HEK293 (cell line): ENCODE results near the gene LRP3.

Source experiments
- FEZF1 ChIP-seq: fragments of 450-650 bp; formaldehyde crosslinking; IDR thresholded peaks from 2 replicates; pipeline ENCODE4 v1.5.1; 2016; ENCODE audit warnings: missing biosample characterization, missing genetic modification characterization
- KLF8 ChIP-seq: fragments of 450-650 bp; formaldehyde crosslinking; IDR thresholded peaks from 2 replicates; pipeline ENCODE4 v1.5.1; 2016; ENCODE audit warnings: missing biosample characterization, missing genetic modification characterization
- PRDM1 ChIP-seq: fragments of 450-650 bp; formaldehyde crosslinking; IDR thresholded peaks from 2 replicates; pipeline ENCODE4; 2016; ENCODE audit warnings: missing biosample characterization, missing genetic modification characterization
- REPIN1 ChIP-seq: fragments of 450-650 bp; formaldehyde crosslinking; IDR thresholded peaks from 2 replicates; pipeline ENCODE4 v1.5.1; 2017; ENCODE audit warnings: missing biosample characterization, missing genetic modification characterization, low read depth
- SP7 ChIP-seq: fragments of 450-650 bp; formaldehyde crosslinking; IDR thresholded peaks from 2 replicates; pipeline ENCODE4 v1.5.1; 2016; ENCODE audit warnings: missing biosample characterization, missing genetic modification characterization
- WT1 ChIP-seq: fragments of 450-650 bp; formaldehyde crosslinking; IDR thresholded peaks from 2 replicates; pipeline ENCODE4 v1.5.1; 2016; ENCODE audit warnings: missing biosample characterization, missing genetic modification characterization
- ZEB2 ChIP-seq: fragments of 450-650 bp; formaldehyde crosslinking; IDR thresholded peaks from 2 replicates; pipeline ENCODE4 v1.5.1; 2016; ENCODE audit warnings: missing biosample characterization, missing genetic modification characterization
- ZFHX2 ChIP-seq: fragments of 450-650 bp; formaldehyde crosslinking; conservative IDR thresholded peaks from 2 replicates; pipeline ENCODE4 v1.5.1; 2016; ENCODE audit warnings: missing biosample characterization, missing genetic modification characterization
- ZFP69B ChIP-seq: fragments of 450-650 bp; formaldehyde crosslinking; IDR thresholded peaks from 2 replicates; pipeline ENCODE4 v1.5.1; 2016; ENCODE audit warnings: missing biosample characterization, missing genetic modification characterization
- ZNF169 ChIP-seq: fragments of 450-650 bp; formaldehyde crosslinking; IDR thresholded peaks from 2 replicates; pipeline ENCODE4 v1.5.1; 2016; ENCODE audit warnings: missing biosample characterization, missing genetic modification characterization
- ZNF19 ChIP-seq: fragments of 450-650 bp; formaldehyde crosslinking; IDR thresholded peaks from 2 replicates; pipeline ENCODE4; 2016; ENCODE audit warnings: missing biosample characterization, missing genetic modification characterization, low read depth
- ZNF214 ChIP-seq: fragments of 450-650 bp; formaldehyde crosslinking; IDR thresholded peaks from 2 replicates; pipeline ENCODE4 v1.5.1; 2017; ENCODE audit warnings: missing biosample characterization, mild to moderate bottlenecking, missing genetic modification characterization, borderline replicate concordance
- ZNF24 ChIP-seq: fragments of 450-650 bp; formaldehyde crosslinking; IDR thresholded peaks from 2 replicates; pipeline ENCODE4 v1.5.1; 2016; ENCODE audit warnings: missing biosample characterization, missing genetic modification characterization
- ZNF274 ChIP-seq, 2 experiments: fragments of 200-500 bp in 1 of 2; fragments of 450-650 bp in 1 of 2; sonication (Bioruptor generic) in 1 of 2; formaldehyde crosslinking in 1 of 2; IDR thresholded peaks; 2 replicates each; pipeline versions ENCODE4 v1.5.1 to v1.6.1; 2014 to 2016; ENCODE audit warnings: borderline replicate concordance in 1 of 2, inconsistent platforms in 1 of 2, low read length in 1 of 2, missing biosample characterization in 1 of 2, missing genetic modification characterization in 1 of 2
- ZNF514 ChIP-seq: fragments of 450-650 bp; formaldehyde crosslinking; IDR thresholded peaks from 2 replicates; pipeline ENCODE4 v1.5.1; 2016; ENCODE audit warnings: missing biosample characterization, missing genetic modification characterization
- ZNF600 ChIP-seq: fragments of 450-650 bp; formaldehyde crosslinking; IDR thresholded peaks from 2 replicates; pipeline ENCODE4 v1.5.1; 2016; ENCODE audit warnings: missing biosample characterization, missing genetic modification characterization
- ZNF707 ChIP-seq: fragments of 450-650 bp; formaldehyde crosslinking; IDR thresholded peaks from 2 replicates; pipeline ENCODE4 v1.5.1; 2016; ENCODE audit warnings: missing biosample characterization, missing genetic modification characterization
- ZNF747 ChIP-seq: fragments of 450-650 bp; formaldehyde crosslinking; IDR thresholded peaks from 2 replicates; pipeline ENCODE4 v1.5.1; 2016; ENCODE audit warnings: missing biosample characterization, missing genetic modification characterization
- ZSCAN16 ChIP-seq: fragments of 450-650 bp; formaldehyde crosslinking; IDR thresholded peaks from 2 replicates; pipeline ENCODE4 v1.5.1; 2016; ENCODE audit warnings: missing biosample characterization, missing genetic modification characterization
- TF ChIP-seq, protein P1 (sequence below): fragments of 450-650 bp; formaldehyde crosslinking; IDR thresholded peaks from 2 replicates; pipeline ENCODE4 v1.5.1; 2016; ENCODE audit warnings: missing biosample characterization, missing genetic modification characterization
- TF ChIP-seq, protein P2 (sequence below): IDR thresholded peaks from 2 replicates; pipeline ENCODE4 v1.6.1; 2011; ENCODE audit warnings: mild to moderate bottlenecking, low read depth, low read length, borderline replicate concordance
- TF ChIP-seq, protein P3 (sequence below): fragments of 450-650 bp; formaldehyde crosslinking; IDR thresholded peaks from 2 replicates; pipeline ENCODE4 v1.5.1; 2017; ENCODE audit warnings: missing biosample characterization, missing genetic modification characterization
- TF ChIP-seq, protein P4 (sequence below): fragments of 450-650 bp; formaldehyde crosslinking; IDR thresholded peaks from 2 replicates; pipeline ENCODE4 v1.5.1; 2016; ENCODE audit warnings: missing biosample characterization, missing genetic modification characterization
- TF ChIP-seq, protein P5 (sequence below): fragments of 450-650 bp; formaldehyde crosslinking; IDR thresholded peaks from 2 replicates; pipeline ENCODE4 v1.5.1; 2016; ENCODE audit warnings: missing biosample characterization, missing genetic modification characterization
- TF ChIP-seq, protein P6 (sequence below): fragments of 450-650 bp; formaldehyde crosslinking; IDR thresholded peaks from 2 replicates; pipeline ENCODE4 v1.5.1; 2016; ENCODE audit warnings: missing biosample characterization, missing genetic modification characterization, borderline replicate concordance

The LRP3 gene

DNA sequence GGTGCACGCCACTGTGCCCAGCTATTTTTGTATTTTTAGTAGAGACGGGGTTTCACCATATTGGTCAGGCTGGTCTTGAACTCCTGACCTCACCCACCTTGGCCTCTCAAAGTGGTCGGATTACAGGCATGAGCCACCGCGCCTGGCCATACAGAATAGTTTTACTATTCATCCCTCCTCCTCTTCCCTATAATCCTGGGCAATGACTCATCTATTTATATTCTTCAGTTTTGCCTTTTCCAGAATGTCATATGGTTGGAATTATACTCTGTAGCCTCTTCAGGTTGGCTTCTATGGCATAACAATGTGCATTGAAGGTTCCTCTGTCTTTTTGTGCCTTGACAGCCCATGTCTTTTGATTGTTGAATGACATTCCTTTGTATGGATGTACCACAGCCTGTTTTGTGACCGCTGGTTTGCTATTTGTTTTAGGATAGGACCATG, 22.2 kb upstream of the LRP3 start (continued):
- TF ChIP-seq, protein P1, sequence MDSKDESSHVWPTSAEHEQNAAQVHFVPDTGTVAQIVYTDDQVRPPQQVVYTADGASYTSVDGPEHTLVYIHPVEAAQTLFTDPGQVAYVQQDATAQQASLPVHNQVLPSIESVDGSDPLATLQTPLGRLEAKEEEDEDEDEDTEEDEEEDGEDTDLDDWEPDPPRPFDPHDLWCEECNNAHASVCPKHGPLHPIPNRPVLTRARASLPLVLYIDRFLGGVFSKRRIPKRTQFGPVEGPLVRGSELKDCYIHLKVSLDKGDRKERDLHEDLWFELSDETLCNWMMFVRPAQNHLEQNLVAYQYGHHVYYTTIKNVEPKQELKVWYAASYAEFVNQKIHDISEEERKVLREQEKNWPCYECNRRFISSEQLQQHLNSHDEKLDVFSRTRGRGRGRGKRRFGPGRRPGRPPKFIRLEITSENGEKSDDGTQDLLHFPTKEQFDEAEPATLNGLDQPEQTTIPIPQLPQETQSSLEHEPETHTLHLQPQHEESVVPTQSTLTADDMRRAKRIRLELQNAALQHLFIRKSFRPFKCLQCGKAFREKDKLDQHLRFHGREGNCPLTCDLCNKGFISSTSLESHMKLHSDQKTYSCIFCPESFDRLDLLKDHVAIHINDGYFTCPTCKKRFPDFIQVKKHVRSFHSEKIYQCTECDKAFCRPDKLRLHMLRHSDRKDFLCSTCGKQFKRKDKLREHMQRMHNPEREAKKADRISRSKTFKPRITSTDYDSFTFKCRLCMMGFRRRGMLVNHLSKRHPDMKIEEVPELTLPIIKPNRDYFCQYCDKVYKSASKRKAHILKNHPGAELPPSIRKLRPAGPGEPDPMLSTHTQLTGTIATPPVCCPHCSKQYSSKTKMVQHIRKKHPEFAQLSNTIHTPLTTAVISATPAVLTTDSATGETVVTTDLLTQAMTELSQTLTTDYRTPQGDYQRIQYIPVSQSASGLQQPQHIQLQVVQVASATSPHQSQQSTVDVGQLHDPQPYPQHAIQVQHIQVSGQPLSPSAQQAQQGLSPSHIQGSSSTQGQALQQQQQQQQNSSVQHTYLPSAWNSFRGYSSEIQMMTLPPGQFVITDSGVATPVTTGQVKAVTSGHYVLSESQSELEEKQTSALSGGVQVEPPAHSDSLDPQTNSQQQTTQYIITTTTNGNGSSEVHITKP (tag by site-specific recombination): no peak
- TF ChIP-seq SP7 (tag by site-specific recombination) (peak; percentile 72), FEZF1 (tag by site-specific recombination) (peak; percentile 62), ZNF600 (tag by site-specific recombination) (peak; percentile 58; the same call in 1 of the 2 replicates), ZSCAN16 (tag by site-specific recombination) (no peak), ZNF19 (tag by site-specific recombination) (no peak), ZNF514 (no peak), ZFP69B (tag by site-specific recombination) (peak; percentile 31; the same call in 1 of the 2 replicates), ZNF707 (tag by site-specific recombination) (no peak), ZEB2 (tag by site-specific recombination) (0 out of 2 replicates have a peak, but pooled peaks have one; percentile 14), ZNF169 (tag by site-specific recombination) (peak; percentile 58; the same call in 1 of the 2 replicates), ZNF214 (no peak), ZNF24 (no peak), WT1 (no peak), PRDM1 (tag by site-specific recombination) (no peak), REPIN1 (tag by site-specific recombination) (no peak), KLF8 (tag by site-specific recombination) (peak; percentile 42; the same call in 1 of the 2 replicates), ZNF747 (tag by site-specific recombination) (no peak), ZNF274 (IDR thresholded peaks at IDR 0.05; ENCODE audit: low read length) (no peak), ZNF274 (tag by site-specific recombination; IDR thresholded peaks at IDR 0.05; ENCODE audit: borderline replicate concordance) (no peak), ZFHX2 (tag by site-specific recombination) (0 out of 2 replicates have a peak, but pooled peaks have one; percentile 10)
- TF ChIP-seq, protein P2, sequence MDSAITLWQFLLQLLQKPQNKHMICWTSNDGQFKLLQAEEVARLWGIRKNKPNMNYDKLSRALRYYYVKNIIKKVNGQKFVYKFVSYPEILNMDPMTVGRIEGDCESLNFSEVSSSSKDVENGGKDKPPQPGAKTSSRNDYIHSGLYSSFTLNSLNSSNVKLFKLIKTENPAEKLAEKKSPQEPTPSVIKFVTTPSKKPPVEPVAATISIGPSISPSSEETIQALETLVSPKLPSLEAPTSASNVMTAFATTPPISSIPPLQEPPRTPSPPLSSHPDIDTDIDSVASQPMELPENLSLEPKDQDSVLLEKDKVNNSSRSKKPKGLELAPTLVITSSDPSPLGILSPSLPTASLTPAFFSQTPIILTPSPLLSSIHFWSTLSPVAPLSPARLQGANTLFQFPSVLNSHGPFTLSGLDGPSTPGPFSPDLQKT: no peak
- TF ChIP-seq, protein P3, sequence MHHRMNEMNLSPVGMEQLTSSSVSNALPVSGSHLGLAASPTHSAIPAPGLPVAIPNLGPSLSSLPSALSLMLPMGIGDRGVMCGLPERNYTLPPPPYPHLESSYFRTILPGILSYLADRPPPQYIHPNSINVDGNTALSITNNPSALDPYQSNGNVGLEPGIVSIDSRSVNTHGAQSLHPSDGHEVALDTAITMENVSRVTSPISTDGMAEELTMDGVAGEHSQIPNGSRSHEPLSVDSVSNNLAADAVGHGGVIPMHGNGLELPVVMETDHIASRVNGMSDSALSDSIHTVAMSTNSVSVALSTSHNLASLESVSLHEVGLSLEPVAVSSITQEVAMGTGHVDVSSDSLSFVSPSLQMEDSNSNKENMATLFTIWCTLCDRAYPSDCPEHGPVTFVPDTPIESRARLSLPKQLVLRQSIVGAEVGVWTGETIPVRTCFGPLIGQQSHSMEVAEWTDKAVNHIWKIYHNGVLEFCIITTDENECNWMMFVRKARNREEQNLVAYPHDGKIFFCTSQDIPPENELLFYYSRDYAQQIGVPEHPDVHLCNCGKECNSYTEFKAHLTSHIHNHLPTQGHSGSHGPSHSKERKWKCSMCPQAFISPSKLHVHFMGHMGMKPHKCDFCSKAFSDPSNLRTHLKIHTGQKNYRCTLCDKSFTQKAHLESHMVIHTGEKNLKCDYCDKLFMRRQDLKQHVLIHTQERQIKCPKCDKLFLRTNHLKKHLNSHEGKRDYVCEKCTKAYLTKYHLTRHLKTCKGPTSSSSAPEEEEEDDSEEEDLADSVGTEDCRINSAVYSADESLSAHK (tag by site-specific recombination): no peak
- TF ChIP-seq, protein P4, sequence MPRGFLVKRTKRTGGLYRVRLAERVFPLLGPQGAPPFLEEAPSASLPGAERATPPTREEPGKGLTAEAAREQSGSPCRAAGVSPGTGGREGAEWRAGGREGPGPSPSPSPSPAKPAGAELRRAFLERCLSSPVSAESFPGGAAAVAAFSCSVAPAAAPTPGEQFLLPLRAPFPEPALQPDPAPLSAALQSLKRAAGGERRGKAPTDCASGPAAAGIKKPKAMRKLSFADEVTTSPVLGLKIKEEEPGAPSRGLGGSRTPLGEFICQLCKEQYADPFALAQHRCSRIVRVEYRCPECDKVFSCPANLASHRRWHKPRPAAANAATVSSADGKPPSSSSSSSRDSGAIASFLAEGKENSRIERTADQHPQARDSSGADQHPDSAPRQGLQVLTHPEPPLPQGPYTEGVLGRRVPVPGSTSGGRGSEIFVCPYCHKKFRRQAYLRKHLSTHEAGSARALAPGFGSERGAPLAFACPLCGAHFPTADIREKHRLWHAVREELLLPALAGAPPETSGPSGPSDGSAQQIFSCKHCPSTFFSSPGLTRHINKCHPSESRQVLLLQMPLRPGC (tag by site-specific recombination): peak; percentile 56; the same call in 1 of the 2 replicates
- TF ChIP-seq, protein P5, sequence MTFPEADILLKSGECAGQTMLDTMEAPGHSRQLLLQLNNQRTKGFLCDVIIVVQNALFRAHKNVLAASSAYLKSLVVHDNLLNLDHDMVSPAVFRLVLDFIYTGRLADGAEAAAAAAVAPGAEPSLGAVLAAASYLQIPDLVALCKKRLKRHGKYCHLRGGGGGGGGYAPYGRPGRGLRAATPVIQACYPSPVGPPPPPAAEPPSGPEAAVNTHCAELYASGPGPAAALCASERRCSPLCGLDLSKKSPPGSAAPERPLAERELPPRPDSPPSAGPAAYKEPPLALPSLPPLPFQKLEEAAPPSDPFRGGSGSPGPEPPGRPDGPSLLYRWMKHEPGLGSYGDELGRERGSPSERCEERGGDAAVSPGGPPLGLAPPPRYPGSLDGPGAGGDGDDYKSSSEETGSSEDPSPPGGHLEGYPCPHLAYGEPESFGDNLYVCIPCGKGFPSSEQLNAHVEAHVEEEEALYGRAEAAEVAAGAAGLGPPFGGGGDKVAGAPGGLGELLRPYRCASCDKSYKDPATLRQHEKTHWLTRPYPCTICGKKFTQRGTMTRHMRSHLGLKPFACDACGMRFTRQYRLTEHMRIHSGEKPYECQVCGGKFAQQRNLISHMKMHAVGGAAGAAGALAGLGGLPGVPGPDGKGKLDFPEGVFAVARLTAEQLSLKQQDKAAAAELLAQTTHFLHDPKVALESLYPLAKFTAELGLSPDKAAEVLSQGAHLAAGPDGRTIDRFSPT (tag by site-specific recombination): peak; percentile 88
- TF ChIP-seq, protein P6, sequence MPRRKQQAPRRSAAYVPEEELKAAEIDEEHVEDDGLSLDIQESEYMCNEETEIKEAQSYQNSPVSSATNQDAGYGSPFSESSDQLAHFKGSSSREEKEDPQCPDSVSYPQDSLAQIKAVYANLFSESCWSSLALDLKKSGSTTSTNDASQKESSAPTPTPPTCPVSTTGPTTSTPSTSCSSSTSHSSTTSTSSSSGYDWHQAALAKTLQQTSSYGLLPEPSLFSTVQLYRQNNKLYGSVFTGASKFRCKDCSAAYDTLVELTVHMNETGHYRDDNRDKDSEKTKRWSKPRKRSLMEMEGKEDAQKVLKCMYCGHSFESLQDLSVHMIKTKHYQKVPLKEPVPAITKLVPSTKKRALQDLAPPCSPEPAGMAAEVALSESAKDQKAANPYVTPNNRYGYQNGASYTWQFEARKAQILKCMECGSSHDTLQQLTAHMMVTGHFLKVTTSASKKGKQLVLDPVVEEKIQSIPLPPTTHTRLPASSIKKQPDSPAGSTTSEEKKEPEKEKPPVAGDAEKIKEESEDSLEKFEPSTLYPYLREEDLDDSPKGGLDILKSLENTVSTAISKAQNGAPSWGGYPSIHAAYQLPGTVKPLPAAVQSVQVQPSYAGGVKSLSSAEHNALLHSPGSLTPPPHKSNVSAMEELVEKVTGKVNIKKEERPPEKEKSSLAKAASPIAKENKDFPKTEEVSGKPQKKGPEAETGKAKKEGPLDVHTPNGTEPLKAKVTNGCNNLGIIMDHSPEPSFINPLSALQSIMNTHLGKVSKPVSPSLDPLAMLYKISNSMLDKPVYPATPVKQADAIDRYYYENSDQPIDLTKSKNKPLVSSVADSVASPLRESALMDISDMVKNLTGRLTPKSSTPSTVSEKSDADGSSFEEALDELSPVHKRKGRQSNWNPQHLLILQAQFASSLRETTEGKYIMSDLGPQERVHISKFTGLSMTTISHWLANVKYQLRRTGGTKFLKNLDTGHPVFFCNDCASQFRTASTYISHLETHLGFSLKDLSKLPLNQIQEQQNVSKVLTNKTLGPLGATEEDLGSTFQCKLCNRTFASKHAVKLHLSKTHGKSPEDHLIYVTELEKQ (tag by site-specific recombination): 0 out of 2 replicates have a peak, but pooled peaks have one; percentile 6
